HG03571 (cell line): Measurements from ENCODE around the gene TNPO2.

ENCODE experiments used
- ATAC-seq: cut with Tn5 transposase; IDR thresholded peaks from one replicate; pipeline ENCODE4 v1.9.1; 2021; ENCODE audit not compliant: unreplicated experiment

The TNPO2 gene

GRCh38 chr19:12652219-12652618 lies 71.5 kb downstream of the TNPO2 start:
- no peak for ATAC-seq

- no peak for ATAC-seq
Observed at GRCh38 chr19:12649941-12650340, 73.8 kb downstream of the TNPO2 start.
